Mesenchymal stem cell (in vitro differentiated cells and primary cell): ENCODE measurements around the gene FGR.
"Not testable (repeated sequence)": the region's sequence is repeated elsewhere in the genome, so short reads cannot be mapped to it uniquely, and the experiment has no call there.

Source experiments
- DNase-seq: peaks from one replicate; pipeline ENCODE4 v3.0.0-alpha.2; 2013
- H2AFZ ChIP-seq: one replicate; pipeline ENCODE4 v1.6.1; 2013; ENCODE audit warnings: low read depth, mild to moderate bottlenecking, control low read depth, inconsistent platforms, low read length, moderate library complexity
- H2AK5ac ChIP-seq: 2 replicates; pipeline ENCODE4 v1.6.1; 2013; ENCODE audit warnings: low read length, moderate library complexity, mild to moderate bottlenecking, inconsistent platforms; ENCODE audit not compliant: severe bottlenecking
- H2BK120ac ChIP-seq: one replicate; pipeline ENCODE4 v1.6.1; 2013; ENCODE audit warnings: low read depth, mild to moderate bottlenecking, inconsistent platforms, low read length, moderate library complexity
- H2BK12ac ChIP-seq, 2 experiments: one replicate each; pipeline ENCODE4 v1.6.1; 2013; ENCODE audit warnings: inconsistent platforms in 2 of 2, low read length in 2 of 2, mild to moderate bottlenecking in 2 of 2, moderate library complexity in 2 of 2, control low read depth in 1 of 2
- H2BK15ac ChIP-seq: one replicate; pipeline ENCODE4 v1.6.1; 2013; ENCODE audit warnings: mild to moderate bottlenecking, low read depth, inconsistent platforms; ENCODE audit not compliant: poor library complexity, severe bottlenecking
- H2BK5ac ChIP-seq: 2 replicates; pipeline ENCODE4 v1.6.1; 2013; ENCODE audit warnings: low read depth, mild to moderate bottlenecking, low read length, control low read depth, inconsistent platforms; ENCODE audit not compliant: poor library complexity, severe bottlenecking
- H3K14ac ChIP-seq, 2 experiments: one replicate each; pipeline ENCODE4 v1.6.1; 2013; ENCODE audit warnings: inconsistent platforms in 2 of 2, low read length in 2 of 2, control low read depth in 1 of 2, mild to moderate bottlenecking in 1 of 2, moderate library complexity in 1 of 2
- H3K18ac ChIP-seq, 2 experiments: one replicate each; pipeline ENCODE4 v1.6.1; 2013; ENCODE audit warnings: inconsistent platforms in 2 of 2, low read length in 2 of 2, control low read depth in 1 of 2, low read depth in 1 of 2, mild to moderate bottlenecking in 1 of 2
- H3K23ac ChIP-seq, 2 experiments: one replicate each; pipeline ENCODE4 v1.6.1; 2013; ENCODE audit warnings: inconsistent platforms in 2 of 2, low read length in 2 of 2, mild to moderate bottlenecking in 2 of 2, moderate library complexity in 2 of 2, control low read depth in 1 of 2
- H3K27ac ChIP-seq: 2 replicates; pipeline ENCODE4 v1.5.1; 2013; ENCODE audit warnings: mild to moderate bottlenecking, moderate library complexity, low read length, control low read depth, inconsistent platforms; ENCODE audit not compliant: poor library complexity, severe bottlenecking
- H3K27me3 ChIP-seq, 2 experiments: 2 replicates each; pipeline versions ENCODE4 v1.6.1 to v1.7.0; 2013; ENCODE audit warnings: low read length in 2 of 2, mild to moderate bottlenecking in 2 of 2, moderate library complexity in 2 of 2, control low read depth in 1 of 2, inconsistent platforms in 1 of 2; ENCODE audit not compliant: control insufficient read depth in 1 of 2, insufficient read depth in 1 of 2
- H3K36me3 ChIP-seq, 2 experiments: 2 replicates each; pipeline versions ENCODE4 v1.6.1 to v1.7.0; 2013; ENCODE audit warnings: low read length in 2 of 2, control low read depth in 1 of 2, inconsistent platforms in 1 of 2, low read depth in 1 of 2, mild to moderate bottlenecking in 1 of 2; ENCODE audit not compliant: insufficient read depth in 2 of 2, control insufficient read depth in 1 of 2
- H3K4ac ChIP-seq, 2 experiments: one replicate each; pipeline ENCODE4 v1.6.1; 2013; ENCODE audit warnings: inconsistent platforms in 2 of 2, low read length in 2 of 2, mild to moderate bottlenecking in 2 of 2, moderate library complexity in 2 of 2, control low read depth in 1 of 2, low read depth in 1 of 2
- H3K4me1 ChIP-seq: 2 replicates; pipeline ENCODE4 v1.6.1; 2013; ENCODE audit warnings: low read depth, low read length, control low read depth; ENCODE audit not compliant: control insufficient read depth, insufficient read depth
- H3K4me2 ChIP-seq: 2 replicates; pipeline ENCODE4 v1.6.1; 2013; ENCODE audit warnings: low read length, mild to moderate bottlenecking, inconsistent platforms; ENCODE audit not compliant: poor library complexity, severe bottlenecking
- H3K4me3 ChIP-seq, 2 experiments: 2 replicates each; pipeline versions ENCODE4 v1.5.1 to v1.7.0; 2013; ENCODE audit warnings: low read length in 2 of 2, mild to moderate bottlenecking in 2 of 2, control low read depth in 1 of 2, low read depth in 1 of 2; ENCODE audit not compliant: insufficient read depth in 1 of 2
- H3K79me1 ChIP-seq: replicated peaks from 2 replicates; pipeline ENCODE4 v1.6.1; 2013; ENCODE audit warnings: mild to moderate bottlenecking, control low read depth, low read length, inconsistent platforms; ENCODE audit not compliant: poor library complexity, severe bottlenecking
- H3K9ac ChIP-seq: 2 replicates; pipeline ENCODE4 v1.7.0; 2013; ENCODE audit warnings: mild to moderate bottlenecking, low read length, moderate library complexity
- H3K9me3 ChIP-seq: 2 replicates; pipeline ENCODE4 v1.7.0; 2013; ENCODE audit warnings: mild to moderate bottlenecking, low read length; ENCODE audit not compliant: control insufficient read depth
- H4K8ac ChIP-seq: one replicate; pipeline ENCODE4 v1.6.1; 2013; ENCODE audit warnings: inconsistent platforms, mild to moderate bottlenecking, low read length, moderate library complexity
- H4K91ac ChIP-seq: one replicate; pipeline ENCODE4 v1.6.1; 2013; ENCODE audit warnings: mild to moderate bottlenecking, low read length, inconsistent platforms
- WGBS: methylation state at CpG from one replicate; pipeline ENCODE4 v1.1.7; 2013; ENCODE audit warnings: mixed read lengths; 5-methylcytosine and 5-hydroxymethylcytosine counted together

Gene FGR

GRCh38 chr1:27619782-27620438 is 15.1 kb downstream of the FGR start:
- H3K79me1 ChIP-seq, H2BK15ac ChIP-seq, H4K8ac ChIP-seq, H3K4me2 ChIP-seq, H2BK12ac ChIP-seq, H3K4me3 ChIP-seq, H4K91ac ChIP-seq, H3K14ac ChIP-seq, H3K4me1 ChIP-seq, H3K9me3 ChIP-seq, H3K9ac ChIP-seq, H2AFZ ChIP-seq, H2BK5ac ChIP-seq, H3K18ac ChIP-seq, H3K23ac ChIP-seq, H3K36me3 ChIP-seq, H3K4ac ChIP-seq, H2AK5ac ChIP-seq, DNase-seq, H2BK120ac ChIP-seq, H3K27ac ChIP-seq: not testable (repeated sequence)
- peaks cover 15 to 16% of the 10 kb centered on the region in 2 experiments for H3K27me3 ChIP-seq
- WGBS, result 96% methylated on average over 7 of the region's 7 CpGs

GRCh38 chr1:27618341-27619082 is 16.5 kb downstream of the FGR start:
- H2BK15ac ChIP-seq, result no peak overlapping the region
- no peak overlapping the region for H4K8ac ChIP-seq
- H2AFZ ChIP-seq, result no peak overlapping the region
- H3K36me3 ChIP-seq, result no peaks in the 10 kb centered on the region
- H2BK5ac ChIP-seq, result no peak overlapping the region
- H3K18ac ChIP-seq, result no peak overlapping the region
- no peak overlapping the region for H2AK5ac ChIP-seq
- H3K4me3 ChIP-seq, result no peak overlapping the region
- peaks cover 5% of the 10 kb centered on the region for H3K4me1 ChIP-seq
- no peaks in the 10 kb centered on the region for H3K9me3 ChIP-seq
- no peak overlapping the region for H2BK12ac ChIP-seq
- H4K91ac ChIP-seq, result no peak overlapping the region
- peaks cover 26 to 28% of the 10 kb centered on the region in 2 experiments for H3K27me3 ChIP-seq
- no peak for DNase-seq
- H2BK120ac ChIP-seq, result no peak overlapping the region
- H3K4ac ChIP-seq, result no peak overlapping the region
- H3K79me1 ChIP-seq, result no peaks in the 10 kb centered on the region
- no peak overlapping the region for H3K9ac ChIP-seq
- WGBS, result 83% methylated on average over 14 of the region's 14 CpGs
- H3K14ac ChIP-seq, result peak overlapping the region in 1 of 2 experiments; percentile 70
- no peak overlapping the region for H3K23ac ChIP-seq
- H3K27ac ChIP-seq, result no peak overlapping the region
- no peak overlapping the region for H3K4me2 ChIP-seq

DNA sequence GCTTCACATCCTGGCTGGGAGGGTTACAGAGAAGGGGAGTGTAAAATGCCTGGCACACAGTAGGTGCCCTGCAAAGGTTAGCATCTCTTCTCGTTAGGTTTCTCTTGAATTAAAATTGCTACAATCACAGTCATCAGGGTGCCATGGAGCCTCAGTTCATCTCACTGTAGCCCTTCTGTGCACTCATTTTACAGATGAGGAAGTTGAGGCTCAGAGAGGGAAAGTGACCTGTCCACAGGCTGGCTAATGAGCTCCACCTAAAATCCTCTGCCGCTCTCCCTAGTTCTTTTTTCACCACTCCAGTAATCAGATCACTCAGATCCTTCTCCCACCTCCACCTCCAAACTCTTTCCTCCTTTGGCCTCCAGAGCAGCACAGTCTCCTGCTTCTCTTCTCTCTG is 17.6 kb downstream of the FGR start:
- H2BK5ac ChIP-seq, result no peak overlapping the region
- H2AFZ ChIP-seq, result no peak overlapping the region
- no peak overlapping the region for H2AK5ac ChIP-seq
- peaks cover 33 to 34% of the 10 kb centered on the region in 2 experiments for H3K27me3 ChIP-seq
- WGBS, result 100% methylated on average over 1 of the region's 2 CpGs
- H4K91ac ChIP-seq, result no peak overlapping the region
- peaks cover 5% of the 10 kb centered on the region for H3K4me1 ChIP-seq
- H3K4me3 ChIP-seq, result no peak overlapping the region
- H3K9me3 ChIP-seq, result no peaks in the 10 kb centered on the region
- no peak overlapping the region for H3K18ac ChIP-seq
- no peak overlapping the region for H3K4me2 ChIP-seq
- no peak overlapping the region for H3K27ac ChIP-seq
- H3K36me3 ChIP-seq, result no peaks in the 10 kb centered on the region
- no peak overlapping the region for H3K14ac ChIP-seq
- H4K8ac ChIP-seq, result no peak overlapping the region
- no peak overlapping the region for H2BK15ac ChIP-seq
- DNase-seq, result no peak
- no peaks in the 10 kb centered on the region for H3K79me1 ChIP-seq
- no peak overlapping the region for H2BK120ac ChIP-seq
- H3K9ac ChIP-seq, result no peak overlapping the region
- no peak overlapping the region for H3K23ac ChIP-seq
- no peak overlapping the region for H2BK12ac ChIP-seq
- H3K4ac ChIP-seq, result no peak overlapping the region

DNA sequence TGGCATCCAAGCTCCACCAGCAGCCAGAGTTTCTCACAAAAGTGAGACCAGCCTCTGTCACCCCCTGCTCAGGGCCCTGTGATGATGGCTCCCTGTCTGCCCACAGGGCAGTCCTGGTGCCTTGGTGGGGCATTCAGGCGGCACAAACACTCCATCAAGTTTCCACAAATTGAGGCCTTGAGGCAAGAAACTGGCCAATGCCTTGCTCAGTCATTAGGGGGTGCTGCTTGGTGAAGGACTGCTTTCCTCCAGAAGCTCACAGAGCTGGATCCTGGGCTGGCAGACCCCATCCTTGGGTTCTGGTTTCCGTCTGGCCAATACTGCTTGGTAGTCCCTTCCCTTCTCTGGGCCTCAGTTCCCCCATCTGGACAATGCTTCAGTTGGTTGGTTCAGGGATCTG is 18.5 kb downstream of the FGR start:
- 93% methylated on average over 2 of the region's 2 CpGs for WGBS
- no peaks in the 10 kb centered on the region for H3K9me3 ChIP-seq
- H2BK120ac ChIP-seq, result no peak overlapping the region
- no peak overlapping the region for H2AFZ ChIP-seq
- H3K18ac ChIP-seq, result no peak overlapping the region
- no peaks in the 10 kb centered on the region for H3K36me3 ChIP-seq
- no peak overlapping the region for H2BK12ac ChIP-seq
- no peak overlapping the region for H3K27ac ChIP-seq
- H2AK5ac ChIP-seq, result no peak overlapping the region
- no peak overlapping the region for H3K4ac ChIP-seq
- no peak overlapping the region for H3K14ac ChIP-seq
- H2BK5ac ChIP-seq, result no peak overlapping the region
- peaks cover 3% of the 10 kb centered on the region for H3K4me1 ChIP-seq
- no peak overlapping the region for H3K9ac ChIP-seq
- H3K79me1 ChIP-seq, result no peaks in the 10 kb centered on the region
- H3K4me2 ChIP-seq, result no peak overlapping the region
- H4K8ac ChIP-seq, result no peak overlapping the region
- no peak overlapping the region for H3K4me3 ChIP-seq
- H2BK15ac ChIP-seq, result no peak overlapping the region
- DNase-seq, result no peak
- peaks cover 37 to 44% of the 10 kb centered on the region in 2 experiments for H3K27me3 ChIP-seq
- H3K23ac ChIP-seq, result no peak overlapping the region
- H4K91ac ChIP-seq, result no peak overlapping the region
